Measurements from ENCODE around the gene HDLBP. TPM values are rescaled to one million over a fixed set of nuclear protein-coding genes. Genes with fewer than 3 reads are reported as not detected.

Gene HDLBP
- total RNA-seq, 1 donor from 2014 or later: 320 TPM

DNA sequence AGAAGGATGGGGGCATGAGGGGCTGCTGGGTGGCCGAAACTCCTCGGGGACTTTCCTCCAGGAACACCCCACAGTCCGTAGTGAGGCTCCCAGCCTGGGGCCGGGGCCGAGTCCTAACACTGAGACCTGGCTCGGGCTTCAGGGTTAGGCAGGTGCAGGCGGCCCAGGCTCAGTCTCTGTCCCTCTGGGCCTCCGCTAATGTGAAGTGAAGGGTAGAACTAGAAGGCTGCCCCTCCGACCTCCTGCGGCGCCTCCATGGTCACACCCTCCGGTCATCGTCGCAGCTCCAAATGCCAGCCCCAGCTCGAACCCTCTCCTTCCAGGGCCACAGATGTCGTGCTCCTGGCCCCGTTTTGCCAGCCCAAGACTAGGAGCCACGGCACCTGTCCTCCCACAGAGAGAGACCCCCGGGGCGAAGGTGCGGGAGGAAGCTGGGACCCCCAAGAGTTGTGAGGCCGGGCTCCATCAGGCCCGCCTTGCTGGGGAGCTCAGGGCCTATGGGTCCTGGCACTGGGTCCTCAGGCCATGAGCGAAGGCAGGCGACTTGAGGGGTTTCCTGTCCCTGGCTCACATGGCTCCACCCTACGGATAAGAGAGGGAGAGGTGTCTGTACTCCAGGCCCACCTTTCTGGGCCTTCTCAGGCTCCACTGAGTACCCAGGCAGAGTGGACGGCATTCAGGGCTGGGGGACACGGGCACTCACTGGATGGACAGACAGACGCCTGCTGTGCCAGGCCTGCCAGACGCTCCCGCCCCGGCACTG is 126.2 kb downstream of the HDLBP start:
- peak; percentile 5 for ATAC-seq

GRCh38 chr2:241188361-241189092 is 126.9 kb downstream of the HDLBP start, which contains the start of gene ANO7:
Gene ANO7, plus strand, starts transcription at chr2:241188677. Its CDS starts 1,387 bp downstream, at chr2:241190064.
- ATAC-seq: peak; percentile 26

DNA sequence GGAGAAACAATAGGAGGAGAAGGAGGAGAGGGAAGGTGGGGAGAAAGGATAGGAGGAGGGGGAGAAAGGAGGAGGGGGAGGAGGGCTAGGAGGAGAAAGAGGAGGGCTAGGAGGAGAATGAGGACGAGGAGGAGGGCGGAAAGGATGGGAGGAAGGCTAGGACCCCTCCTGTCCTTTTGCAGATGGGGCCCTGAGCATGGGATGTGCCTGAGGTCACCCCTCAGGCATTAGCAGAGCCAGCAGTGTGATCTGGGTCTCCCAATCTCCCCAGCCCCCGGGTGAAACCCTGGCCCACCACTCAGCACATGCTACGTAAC is 127.6 kb downstream of the HDLBP start:
- no peak for ATAC-seq

DNA sequence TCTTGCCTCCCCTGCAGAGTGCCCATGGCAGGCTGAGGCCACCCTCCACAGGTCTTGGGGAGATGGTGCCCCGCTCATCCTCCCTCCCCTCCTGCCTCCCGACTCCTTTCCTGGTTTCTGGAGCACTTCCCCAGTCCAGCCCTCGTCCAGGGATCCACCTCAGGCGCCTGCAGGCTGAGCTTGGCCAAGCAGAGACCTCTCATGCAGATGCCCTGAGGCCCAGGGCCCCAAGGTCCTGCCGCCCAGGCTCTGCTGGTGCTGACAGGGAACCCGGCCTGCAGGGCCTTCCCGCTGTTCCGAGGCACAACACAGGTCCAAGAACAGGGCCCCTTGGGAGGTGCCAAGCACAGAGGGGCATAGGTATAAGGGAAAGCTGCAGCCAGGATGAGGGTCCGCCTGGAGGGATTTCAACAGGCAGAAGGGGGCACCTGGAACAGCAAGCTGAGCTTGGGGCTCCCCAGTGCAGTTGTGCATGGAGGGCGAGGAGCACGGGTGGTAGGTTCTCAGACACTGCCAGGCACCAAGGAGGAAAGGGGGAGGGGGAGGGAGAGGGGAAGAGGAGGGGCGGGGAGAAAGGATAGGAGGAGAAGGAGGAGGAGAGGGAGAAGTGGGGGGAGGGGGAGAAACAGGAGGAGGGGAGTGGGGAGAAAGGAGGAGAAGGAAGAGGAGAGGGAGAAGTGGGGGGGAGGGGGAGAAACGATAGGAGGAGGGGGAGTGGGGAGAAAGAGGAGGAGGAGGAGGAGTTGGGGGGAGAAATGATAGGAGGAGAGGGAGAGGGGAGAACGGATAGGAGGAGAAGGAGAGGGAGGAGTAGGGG is 128.2 kb downstream of the HDLBP start:
- no peak for ATAC-seq

GRCh38 chr2:241185961-241186360 is 129.5 kb downstream of the HDLBP start:
- ATAC-seq: no peak

- ATAC-seq: no peak
These were observed 130.6 kb downstream of the HDLBP start for GRCh38 chr2:241184901-241185300.

DNA sequence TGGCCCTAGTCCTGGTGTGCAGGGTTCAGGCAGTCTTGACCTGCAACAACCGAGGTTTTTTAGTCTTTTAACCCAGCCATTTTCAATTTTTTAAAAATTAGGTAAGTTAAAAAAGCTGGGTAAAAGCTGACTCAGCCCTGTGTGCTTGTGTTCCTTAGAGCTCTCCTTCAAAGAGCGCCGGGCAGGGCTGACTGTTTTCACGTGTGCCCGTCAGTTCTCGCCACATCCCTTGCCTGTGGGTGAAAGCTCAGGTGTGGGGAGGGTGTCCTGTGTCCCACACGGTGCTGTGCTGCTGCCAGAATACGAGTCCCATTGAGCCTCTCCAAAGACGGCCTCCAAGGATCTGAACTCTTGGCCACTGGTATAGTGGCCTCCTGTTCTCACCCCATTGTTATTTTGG is 132.3 kb downstream of the HDLBP start:
- ATAC-seq: no peak

- ATAC-seq: no peak
These were observed 132.8 kb downstream of the HDLBP start for GRCh38 chr2:241182531-241183133.

- ATAC-seq: no peak
These were observed 133.3 kb downstream of the HDLBP start for GRCh38 chr2:241182126-241182525.

- ATAC-seq: no peak
These were observed 135.0 kb downstream of the HDLBP start for GRCh38 chr2:241180495-241180894.

DNA sequence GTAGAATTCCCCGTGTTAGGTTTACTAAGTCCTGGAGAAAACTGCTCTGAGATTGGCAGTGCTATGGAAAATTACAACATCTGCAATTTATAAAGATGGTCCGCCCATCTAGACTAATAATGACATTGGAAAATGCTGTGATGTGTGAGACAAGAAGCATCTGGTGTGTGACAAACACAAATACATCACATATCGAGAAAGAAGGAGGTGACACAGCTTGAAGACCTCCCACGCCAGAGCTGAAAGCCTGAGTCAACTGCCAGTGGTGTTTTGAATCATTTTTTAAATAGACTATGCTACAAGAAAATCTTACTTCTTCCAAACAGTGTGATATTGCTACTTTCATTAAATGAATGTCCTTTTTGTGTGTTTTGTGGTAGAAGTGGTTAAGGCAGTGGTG is 135.6 kb downstream of the HDLBP start:
- no peak for ATAC-seq

GRCh38 chr2:241178961-241179360 is 136.5 kb downstream of the HDLBP start:
- ATAC-seq: no peak

DNA sequence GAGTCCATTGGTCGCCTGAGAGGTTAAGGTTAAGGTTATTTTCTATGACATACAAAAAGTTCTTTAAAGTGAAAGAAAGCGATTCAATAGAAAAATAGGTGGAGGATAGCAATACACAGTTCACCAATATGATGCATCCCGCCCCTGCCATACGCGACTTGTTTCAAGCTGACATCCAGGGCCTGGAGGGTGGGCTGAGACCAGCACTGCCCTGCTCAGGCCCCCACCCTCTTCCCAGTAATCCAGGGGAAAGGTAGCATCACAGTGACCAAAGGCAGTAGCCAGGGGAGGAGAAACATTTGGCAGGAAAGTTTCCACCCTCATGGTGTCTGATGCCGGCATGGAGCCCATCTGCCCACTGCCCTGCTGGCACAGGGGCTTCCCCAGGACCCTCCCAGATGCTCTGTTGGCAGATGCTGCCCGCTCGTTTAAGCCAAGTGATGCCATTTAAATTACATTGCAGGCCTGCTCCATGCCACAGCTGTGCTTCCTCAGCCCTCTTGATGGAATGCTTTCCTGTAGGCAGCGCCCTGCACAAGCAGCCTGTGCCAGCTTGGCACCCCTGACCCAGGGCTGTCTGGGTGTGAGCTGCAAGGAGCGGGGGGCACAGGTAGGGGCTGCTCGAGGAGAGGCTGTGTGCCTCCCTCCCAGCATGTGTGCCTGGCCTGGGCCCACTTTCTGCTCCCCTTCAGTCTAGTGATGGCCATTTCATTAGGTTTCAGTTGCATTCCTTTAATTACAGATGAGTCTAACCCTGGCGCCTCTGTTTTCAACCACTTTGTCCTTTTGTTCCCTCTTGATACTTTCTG is 137.7 kb downstream of the HDLBP start:
- peak; percentile 28 for ATAC-seq

Other genes starting within 250 kb of the HDLBP start
- 23.7 TPM for gene MTERF4, start 213.4 kb downstream of the HDLBP start, total RNA-seq
- 12.2 TPM for gene PASK, start 166.2 kb downstream of the HDLBP start, total RNA-seq
- gene PPP1R7, start 165.2 kb downstream of the HDLBP start, total RNA-seq: 74.7 TPM
- gene ANO7, start 127.0 kb downstream of the HDLBP start, total RNA-seq: 0.12 TPM
- gene SEPTIN2, start 253 bp upstream of the HDLBP start, total RNA-seq: 177 TPM
- gene FARP2, start 40.6 kb upstream of the HDLBP start, total RNA-seq: 33.5 TPM
- 82.4 TPM for gene STK25, start 192.9 kb upstream of the HDLBP start, total RNA-seq
- 35.0 TPM for gene BOK, start 243.1 kb upstream of the HDLBP start, total RNA-seq